GM06990 (cell line): ENCODE data around the gene LIPN.
"Not testable (repeated sequence)": the region's sequence is repeated elsewhere in the genome, so short reads cannot be mapped to it uniquely, and the experiment has no call there.

Experiments
- DNase-seq: peaks from one replicate; pipeline ENCODE4 v3.0.0-alpha.2; 2011; ENCODE audit not compliant: insufficient read length; ENCODE audit errors: extremely low read depth
- H3K27me3 ChIP-seq: replicated peaks from 2 replicates; pipeline ENCODE4 v1.6.0; 2011; ENCODE audit warnings: low read length; ENCODE audit not compliant: control insufficient read depth, insufficient read depth
- H3K36me3 ChIP-seq: 2 replicates; pipeline ENCODE4 v1.5.1; 2011; ENCODE audit warnings: low read length; ENCODE audit not compliant: control insufficient read depth, insufficient read depth
- H3K4me3 ChIP-seq: replicated peaks from 2 replicates; pipeline ENCODE4 v1.5.1; 2011; ENCODE audit warnings: low read depth, mild to moderate bottlenecking, control low read depth, low read length
- TF ChIP-seq, protein P1 (sequence below): IDR thresholded peaks from 2 replicates; pipeline ENCODE4 v1.5.1; 2011; ENCODE audit warnings: low read length, control low read depth, mild to moderate bottlenecking, inconsistent platforms; ENCODE audit not compliant: insufficient read depth, poor library complexity, severe bottlenecking

Gene LIPN

DNA sequence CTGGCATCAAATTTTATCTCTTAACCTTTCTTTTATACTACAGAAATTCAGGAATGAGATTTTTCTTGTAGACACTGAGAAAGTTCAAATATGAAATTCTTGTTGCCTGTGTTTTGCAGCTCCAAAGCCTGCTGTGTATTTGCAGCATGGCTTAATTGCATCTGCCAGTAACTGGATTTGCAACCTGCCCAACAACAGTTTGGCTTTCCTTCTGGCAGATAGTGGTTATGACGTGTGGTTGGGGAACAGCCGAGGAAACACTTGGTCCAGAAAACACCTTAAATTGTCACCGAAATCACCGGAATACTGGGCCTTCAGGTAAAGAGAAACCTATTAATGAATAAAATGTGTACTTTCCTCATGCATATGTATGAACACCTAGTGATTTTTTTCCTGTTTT, 29.0 kb upstream of the LIPN start:
- Histone ChIP-seq H3K27me3 (no peaks in the 10 kb centered on the region), H3K4me3 (no peak overlapping the region), H3K36me3 (no peaks in the 10 kb centered on the region)
- DNase-seq, result no peak
- TF ChIP-seq, protein P1, sequence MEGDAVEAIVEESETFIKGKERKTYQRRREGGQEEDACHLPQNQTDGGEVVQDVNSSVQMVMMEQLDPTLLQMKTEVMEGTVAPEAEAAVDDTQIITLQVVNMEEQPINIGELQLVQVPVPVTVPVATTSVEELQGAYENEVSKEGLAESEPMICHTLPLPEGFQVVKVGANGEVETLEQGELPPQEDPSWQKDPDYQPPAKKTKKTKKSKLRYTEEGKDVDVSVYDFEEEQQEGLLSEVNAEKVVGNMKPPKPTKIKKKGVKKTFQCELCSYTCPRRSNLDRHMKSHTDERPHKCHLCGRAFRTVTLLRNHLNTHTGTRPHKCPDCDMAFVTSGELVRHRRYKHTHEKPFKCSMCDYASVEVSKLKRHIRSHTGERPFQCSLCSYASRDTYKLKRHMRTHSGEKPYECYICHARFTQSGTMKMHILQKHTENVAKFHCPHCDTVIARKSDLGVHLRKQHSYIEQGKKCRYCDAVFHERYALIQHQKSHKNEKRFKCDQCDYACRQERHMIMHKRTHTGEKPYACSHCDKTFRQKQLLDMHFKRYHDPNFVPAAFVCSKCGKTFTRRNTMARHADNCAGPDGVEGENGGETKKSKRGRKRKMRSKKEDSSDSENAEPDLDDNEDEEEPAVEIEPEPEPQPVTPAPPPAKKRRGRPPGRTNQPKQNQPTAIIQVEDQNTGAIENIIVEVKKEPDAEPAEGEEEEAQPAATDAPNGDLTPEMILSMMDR, result no peak

DNA sequence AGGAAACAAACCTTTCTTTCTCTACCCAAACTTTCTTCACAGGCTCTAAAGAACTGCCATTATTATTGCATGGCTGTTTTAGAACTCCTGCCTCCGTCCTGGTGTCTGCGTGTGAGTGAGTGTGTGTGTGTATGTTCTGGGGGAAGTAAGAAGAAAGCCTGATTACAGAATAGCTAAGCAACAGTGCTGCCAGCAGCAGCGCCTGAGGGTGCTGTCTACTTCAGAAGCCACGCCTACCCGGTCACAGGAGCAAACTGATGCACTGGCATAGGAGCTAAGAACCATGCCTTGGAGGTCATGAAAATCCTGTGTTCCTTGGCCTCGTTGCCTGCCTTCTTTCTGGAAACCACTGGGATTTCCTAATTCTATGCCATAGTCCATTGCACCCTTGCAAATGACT, 28.5 kb upstream of the LIPN start:
- DNase-seq, result no peak
- TF ChIP-seq, protein P1, result no peak
- Histone ChIP-seq H3K36me3 (no peaks in the 10 kb centered on the region), H3K4me3 (no peak overlapping the region), H3K27me3 (no peaks in the 10 kb centered on the region)

DNA sequence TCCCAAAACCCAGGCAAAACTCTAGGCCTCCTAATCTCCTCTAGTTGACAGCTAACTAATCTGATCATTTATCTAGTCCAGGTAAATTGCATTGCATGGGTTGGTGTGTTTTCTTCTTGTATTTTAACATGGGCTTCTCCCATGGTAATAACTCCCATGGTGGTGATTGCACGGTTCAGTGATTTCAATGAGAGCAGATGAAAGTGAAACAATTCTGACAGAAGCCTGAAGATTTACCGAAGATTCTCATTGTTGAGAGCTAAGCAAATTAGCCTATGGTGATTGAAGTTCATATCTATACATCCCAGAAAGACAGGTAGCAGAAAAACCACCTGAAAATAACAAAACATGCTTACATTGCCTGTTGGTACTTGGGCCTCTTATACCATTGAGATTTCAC, 26.6 kb upstream of the LIPN start:
- no peak overlapping the region for H3K4me3 ChIP-seq

DNA sequence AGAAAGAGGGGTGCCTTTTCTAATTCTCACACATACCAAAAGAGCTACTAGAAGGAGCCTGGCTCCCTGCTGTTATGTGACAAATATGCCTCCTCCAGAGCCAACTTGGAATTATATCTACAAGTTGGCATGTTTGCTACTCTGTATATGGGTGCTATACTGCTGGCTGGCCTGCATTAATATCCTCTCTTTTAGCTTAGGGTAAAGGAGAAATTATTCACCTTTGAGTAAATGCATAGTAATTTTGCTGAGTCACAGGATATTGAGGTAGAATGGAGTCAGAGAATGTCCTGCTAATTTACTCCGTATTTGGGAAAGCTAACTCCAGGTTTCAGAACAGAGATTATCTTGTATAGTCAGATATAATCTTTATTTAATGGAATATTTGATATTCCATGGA, 24.2 kb upstream of the LIPN start:
- no peaks in the 10 kb centered on the region for H3K27me3 ChIP-seq
- H3K4me3 ChIP-seq, result no peak overlapping the region
- no peaks in the 10 kb centered on the region for H3K36me3 ChIP-seq
- DNase-seq, result no peak
- TF ChIP-seq, protein P1, result no peak

More for the DNA sequence above, 26.6 kb upstream of the LIPN start:
- TF ChIP-seq, protein P1, result no peak
- no peak for DNase-seq
- H3K36me3 ChIP-seq, result no peaks in the 10 kb centered on the region
- H3K27me3 ChIP-seq, result no peaks in the 10 kb centered on the region

DNA sequence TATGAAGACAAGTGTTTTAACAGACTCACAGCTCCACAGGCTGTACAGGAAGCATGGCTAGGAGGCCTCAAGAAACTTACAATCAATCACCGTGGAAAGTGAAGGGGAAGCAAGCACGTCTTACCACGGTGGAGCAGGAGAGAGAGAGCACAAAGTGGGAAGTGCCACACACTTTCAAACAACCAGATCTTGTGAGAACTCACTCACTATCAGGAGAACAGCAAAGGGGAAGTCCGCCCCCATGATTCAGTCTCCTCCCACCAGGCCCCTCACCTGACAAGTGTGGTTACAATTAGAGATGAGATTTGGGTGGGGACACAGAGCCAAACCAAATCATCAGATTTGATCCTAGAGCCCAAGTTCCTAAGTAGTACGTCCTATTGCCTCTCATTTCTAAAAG, 17.9 kb upstream of the LIPN start:
- H3K27me3 ChIP-seq, H3K36me3 ChIP-seq, H3K4me3 ChIP-seq, DNase-seq: not testable (repeated sequence)

DNA sequence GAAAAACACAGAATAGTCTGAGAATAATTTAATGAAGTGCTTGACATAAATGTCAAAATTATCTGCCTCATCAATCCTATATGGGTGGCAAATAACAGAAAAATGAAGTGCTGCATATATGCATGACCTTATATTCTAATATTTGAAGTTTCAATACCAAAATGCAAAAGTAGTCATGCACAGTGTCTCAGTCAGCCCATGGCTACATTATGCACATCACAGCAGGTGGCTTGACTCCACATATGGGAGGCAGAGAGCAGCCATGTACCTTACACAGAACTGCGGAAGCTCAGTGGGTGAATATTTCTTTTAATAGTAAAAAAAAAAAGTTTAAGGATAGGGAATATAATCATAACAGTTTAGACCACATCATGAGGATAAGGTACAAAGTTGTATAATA, 17.4 kb upstream of the LIPN start:
- Histone ChIP-seq H3K4me3 (no peak overlapping the region), H3K36me3 (no peaks in the 10 kb centered on the region), H3K27me3 (no peaks in the 10 kb centered on the region)
- TF ChIP-seq, protein P1, result no peak
- no peak for DNase-seq

DNA sequence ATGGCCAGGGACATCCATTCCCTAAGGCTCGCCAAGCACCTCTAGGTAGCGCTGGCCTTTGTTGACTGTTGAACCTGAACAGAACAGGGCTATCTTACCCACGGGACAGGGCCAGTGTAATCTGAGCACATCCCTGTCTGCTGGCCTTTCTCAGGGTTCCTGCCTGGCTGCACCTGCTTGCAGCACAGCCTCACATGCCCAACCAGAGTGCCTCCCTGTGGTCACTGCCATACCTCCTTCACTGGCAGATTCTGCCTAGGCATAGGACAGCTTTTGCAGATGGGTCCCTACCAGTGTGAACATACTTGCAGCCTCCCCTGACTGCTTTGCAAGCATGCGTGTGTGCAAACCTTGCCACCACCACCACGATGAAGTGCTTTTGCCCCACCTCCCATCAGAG, 15.8 kb upstream of the LIPN start:
- no peak for DNase-seq
- Histone ChIP-seq H3K27me3 (no peaks in the 10 kb centered on the region), H3K4me3 (no peak overlapping the region), H3K36me3 (no peaks in the 10 kb centered on the region)
- TF ChIP-seq, protein P1, result no peak
